Activated CD4-positive, alpha-beta T cell treated with anti-CD3 and anti-CD28 coated beads, Interleukin-10, Interleukin-2, amounts not matched to agents 100 ng/mL and 50 ng/mL, durations not matched to agents 16 hours and 8 hours (primary cell): ENCODE measurements around the gene RGMA.
"Not testable (repeated sequence)": the region's sequence is repeated elsewhere in the genome, so short reads cannot be mapped to it uniquely, and the experiment has no call there.

Source experiments
- DNase-seq: peaks from one replicate; pipeline ENCODE4 v3.0.0-alpha.2; 2020

RGMA gene

DNA sequence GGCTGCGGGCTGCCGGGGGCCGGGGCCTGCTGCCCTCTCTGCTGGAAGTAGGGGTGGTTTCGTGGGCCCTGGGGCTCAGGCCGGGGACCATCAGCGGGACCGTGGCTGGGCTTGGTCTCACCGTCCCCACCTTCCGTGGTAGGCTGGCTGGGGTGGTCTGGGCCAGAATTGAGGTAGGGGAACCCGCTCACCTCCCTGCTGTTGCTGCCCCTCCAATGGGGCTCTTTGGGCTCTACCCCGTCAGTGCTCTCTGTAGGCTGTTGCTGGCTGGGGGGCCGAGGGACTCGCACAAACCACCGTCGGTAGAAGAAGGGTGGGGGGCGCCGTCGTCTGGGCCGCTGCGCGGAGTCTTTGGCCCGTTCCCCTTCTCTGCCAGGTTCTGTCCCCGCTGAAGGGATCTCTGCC, 23.4 kb downstream of the RGMA start:
- no peak for DNase-seq

DNA sequence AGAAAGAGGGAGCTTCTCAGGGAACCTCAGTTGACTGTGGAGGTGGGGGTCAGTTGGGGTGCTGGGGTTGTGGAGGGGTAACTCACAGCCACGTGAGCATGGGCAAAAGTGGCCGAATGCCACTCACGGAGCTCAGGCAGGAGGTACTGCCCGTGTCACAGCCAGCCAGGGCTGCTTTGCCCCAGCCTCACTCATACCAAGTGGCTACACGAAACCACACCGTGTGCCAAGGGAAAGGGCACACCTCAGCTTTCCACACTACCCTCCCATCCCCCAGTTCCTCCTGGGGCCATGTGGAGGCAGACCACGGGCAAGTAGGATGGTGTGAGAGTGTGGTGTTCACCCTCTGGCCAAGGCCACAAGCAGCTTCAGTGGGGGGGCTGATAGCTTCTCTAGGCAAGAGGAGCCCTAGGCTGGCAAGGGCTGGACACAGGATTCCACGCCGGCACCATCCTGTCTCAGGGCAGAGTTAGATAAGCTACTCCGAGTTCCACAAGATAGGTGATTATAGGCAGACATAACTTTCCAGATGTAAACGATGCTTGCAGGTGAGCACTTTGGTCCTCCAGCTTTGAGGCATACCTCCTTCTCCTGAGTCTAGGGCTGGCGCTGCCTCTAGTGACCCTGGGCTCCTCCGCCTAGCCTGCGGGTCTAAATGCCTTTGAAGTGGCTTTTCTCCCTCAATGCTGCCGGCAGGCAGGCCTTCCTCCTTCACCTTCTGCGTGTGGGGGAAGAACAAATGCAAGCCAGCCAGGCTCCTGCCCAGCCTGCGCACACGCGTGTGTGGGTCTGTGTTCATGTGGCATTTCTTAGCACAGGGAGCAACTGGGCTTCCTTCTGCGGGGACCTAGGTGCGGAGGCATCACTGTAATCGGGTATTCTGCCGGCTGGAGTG, 25.0 kb downstream of the RGMA start:
- no peak for DNase-seq

DNA sequence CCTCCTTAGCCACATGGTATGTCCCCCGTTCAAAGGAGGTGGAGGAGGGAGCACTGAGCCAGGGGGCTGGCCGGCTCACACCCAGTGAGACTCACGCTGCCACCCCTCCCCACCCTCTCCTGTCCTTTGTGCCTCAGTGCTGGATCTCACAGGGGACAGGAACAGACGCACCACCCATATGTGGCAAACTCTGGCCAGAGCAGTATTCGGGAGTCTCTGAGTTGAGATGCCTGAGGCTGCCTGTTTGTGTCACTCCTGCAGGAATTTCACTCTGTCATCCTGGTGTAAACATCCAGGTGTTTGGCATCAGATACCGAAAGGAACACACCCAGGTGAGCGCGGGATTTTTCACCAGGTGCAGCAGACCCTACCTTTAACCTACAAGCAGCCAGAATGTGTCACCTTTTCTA, 25.7 kb downstream of the RGMA start:
- DNase-seq: no peak

DNA sequence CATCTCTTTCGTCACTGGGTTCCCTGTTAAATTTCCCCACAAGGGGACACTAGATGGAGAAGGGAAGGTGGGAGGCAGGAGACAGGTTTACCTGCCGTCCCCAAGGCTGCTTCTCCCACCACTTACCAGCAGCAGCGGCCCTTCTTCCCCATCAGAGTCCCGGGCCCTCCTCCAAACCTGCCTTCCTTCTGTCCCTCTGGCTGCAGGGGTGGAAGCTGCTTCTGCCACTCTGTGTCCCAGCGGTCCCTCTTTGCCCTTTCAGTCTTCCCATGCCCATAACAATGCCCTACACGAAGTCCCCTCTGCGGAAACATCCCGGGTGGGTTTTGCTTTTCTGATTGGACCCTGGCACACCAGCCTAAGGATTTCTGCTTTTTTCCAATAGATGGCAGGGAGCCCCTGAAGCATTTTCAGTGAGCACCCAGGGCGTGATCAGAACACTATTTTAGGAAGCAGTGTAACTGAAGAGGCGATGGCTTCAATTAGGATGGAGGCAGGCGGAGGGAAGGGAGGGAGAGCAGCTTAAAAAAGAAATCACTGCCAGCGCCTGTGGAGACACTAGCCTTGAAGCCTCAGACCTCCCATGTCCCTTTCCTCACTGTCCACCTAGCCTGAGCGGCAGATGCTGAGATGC, 26.3 kb downstream of the RGMA start:
- not testable (repeated sequence) for DNase-seq

DNA sequence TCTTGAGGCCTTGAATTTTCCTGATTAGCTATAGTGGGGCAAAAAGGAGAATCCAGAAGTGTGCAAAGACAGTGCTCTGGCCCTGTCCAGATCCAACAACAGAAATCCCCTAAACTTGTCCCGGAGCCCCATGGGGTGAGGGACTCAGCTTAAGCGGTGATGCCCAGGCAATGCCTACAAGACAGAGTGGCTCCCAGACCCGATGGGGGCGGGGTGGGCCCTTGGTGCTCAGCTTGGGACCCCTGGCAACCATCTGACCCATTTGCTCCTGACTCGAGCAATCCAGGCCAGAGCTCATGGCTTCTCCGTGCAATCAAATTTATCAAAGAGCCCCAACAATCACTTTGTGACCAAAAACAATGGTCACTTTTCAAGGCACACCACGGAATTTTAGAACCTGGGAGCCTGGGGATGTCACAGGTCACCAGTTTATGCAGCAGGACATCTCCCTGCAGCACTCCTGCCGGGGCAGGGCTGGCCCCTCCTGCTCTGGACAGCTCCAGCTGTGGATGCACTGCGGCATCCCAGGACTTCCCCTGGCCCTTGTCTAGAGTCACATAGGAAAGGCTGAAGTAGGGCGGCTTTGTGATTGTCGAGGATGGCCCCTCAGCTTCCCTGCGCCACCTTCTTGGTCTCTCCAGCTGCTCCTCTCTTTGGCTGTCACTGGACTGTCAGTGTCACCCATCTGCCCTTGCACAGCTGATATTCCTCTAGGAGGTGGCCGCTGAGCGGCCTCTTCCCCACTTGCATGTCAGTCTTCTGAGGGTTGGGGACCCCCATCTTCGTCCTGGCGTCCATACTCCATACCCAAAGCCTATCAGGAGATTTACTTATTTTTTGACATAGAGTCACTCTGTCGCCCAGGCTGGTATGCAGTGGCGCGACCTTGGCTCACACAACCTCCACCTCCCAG, 28.4 kb downstream of the RGMA start:
- DNase-seq: no peak

DNA sequence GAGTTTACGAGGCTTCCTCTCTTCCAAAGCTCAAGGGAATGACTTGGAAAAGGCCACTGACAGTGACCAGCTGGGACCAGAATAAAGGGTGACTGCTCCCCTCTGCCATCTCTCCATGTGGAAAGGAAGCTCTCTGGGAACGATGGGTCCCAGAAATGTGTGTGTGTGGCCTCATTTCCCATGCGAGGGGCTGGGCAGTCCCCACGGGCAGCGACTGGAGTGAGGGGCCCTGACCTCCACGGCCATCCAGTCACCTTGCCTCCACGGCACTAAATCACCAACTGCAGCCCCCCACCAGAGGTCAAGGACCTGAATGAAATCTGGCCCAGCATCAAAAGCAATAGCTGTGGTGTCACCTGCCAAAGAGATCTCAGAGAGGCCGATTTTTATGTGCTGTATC, 29.6 kb downstream of the RGMA start:
- DNase-seq: no peak

DNA sequence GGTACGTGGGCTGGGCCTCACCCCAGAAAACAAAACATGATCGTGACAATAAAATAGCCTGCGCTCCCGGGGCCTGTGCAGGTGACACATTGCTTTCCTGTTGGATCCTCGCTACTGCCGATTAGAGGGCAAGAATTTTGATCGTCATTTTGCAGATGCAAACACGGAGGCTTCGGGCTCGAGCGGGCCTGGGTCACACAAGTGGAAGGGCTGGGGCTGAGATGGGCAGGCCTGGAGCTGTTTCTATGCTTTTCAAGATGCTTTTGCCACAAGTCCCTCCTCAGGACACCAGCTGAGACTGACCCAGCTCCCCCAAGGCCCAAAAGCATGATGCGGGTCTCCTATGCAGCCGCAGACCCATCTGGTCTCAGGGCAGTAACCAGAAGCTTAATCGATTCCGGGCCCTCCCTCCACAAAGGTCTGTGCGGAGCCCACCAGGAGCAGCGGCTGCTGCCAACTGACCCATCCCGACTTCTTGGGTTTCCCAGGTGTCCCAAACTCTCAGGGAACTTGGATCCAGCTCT, 30.0 kb downstream of the RGMA start:
- no peak for DNase-seq

DNA sequence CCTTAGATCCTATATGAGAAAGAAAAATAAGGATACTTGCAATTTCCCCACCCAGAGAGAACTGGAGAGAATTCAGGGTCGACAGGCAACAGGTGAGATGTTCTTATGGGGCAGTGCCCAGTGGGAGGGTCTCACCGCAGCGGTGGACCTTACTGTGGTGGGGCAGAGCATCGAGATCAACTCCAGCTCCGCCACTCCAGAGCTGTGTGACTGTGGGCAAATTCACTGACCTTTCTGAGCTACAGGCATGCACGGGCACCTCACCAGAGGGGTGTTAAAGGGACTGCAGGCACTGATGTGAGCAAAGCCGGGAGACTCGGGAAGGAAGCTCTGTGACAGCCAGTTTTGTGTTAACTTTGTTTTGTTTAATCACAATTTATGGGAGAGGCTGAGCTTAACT, 30.9 kb downstream of the RGMA start:
- no peak for DNase-seq

DNA sequence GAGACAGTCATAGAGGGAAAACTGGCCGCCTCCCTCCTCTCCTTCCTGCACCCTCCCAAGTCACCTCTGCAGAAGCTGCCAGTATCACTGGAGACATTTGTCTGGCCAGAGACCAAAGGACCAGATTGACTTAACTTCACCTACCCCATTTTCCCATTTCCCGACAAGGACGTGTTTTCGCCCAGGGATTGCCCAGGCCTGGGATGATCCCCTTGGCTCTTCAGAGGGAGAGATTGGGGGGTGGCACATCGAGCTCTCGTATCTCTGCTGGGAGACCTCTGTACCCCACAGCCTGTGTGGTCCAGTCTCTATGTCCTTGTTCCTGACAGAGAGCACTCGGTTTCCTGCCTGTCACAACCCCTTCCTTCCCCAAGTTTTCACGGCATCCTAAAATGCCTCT, 31.4 kb downstream of the RGMA start:
- no peak for DNase-seq

DNA sequence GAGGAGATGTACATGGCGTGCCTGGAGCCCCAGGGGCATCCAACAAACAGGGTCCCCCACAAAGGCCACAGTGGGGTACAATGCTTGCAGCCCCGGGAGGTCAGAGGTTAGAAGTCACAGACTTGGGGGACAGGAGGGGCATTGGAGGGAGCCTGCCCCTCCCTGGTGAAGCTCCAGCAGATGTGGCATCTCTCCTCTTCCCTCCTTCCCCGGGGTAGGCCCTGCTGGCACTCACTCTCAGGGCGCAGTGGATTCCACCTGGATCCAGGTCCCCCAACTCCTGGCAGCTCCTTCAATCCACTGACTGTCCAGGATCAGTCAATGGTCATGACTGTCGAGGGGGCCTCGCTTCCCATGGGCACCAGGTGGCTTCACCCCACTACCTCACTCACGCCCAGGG, 32.2 kb downstream of the RGMA start:
- DNase-seq: no peak

DNA sequence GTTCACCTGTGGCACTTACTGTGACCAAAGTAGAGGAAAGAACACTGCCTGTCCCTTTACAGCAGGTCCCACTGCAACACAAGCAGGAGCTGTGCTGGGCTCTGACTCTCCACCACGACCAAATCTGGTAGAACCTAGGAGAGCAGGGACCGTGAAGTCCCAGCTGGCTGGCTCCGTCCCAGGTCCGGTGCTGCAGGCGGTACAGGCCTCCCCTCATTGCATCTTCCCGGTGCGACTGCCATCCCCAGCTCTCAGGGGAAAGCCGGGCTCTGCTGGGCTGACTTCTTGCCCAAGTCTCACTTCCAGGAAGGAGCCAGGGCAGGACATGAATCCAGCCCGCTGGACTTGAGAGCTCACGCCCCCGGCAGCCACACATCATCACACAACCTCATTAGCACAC, 33.8 kb downstream of the RGMA start:
- no peak for DNase-seq

DNA sequence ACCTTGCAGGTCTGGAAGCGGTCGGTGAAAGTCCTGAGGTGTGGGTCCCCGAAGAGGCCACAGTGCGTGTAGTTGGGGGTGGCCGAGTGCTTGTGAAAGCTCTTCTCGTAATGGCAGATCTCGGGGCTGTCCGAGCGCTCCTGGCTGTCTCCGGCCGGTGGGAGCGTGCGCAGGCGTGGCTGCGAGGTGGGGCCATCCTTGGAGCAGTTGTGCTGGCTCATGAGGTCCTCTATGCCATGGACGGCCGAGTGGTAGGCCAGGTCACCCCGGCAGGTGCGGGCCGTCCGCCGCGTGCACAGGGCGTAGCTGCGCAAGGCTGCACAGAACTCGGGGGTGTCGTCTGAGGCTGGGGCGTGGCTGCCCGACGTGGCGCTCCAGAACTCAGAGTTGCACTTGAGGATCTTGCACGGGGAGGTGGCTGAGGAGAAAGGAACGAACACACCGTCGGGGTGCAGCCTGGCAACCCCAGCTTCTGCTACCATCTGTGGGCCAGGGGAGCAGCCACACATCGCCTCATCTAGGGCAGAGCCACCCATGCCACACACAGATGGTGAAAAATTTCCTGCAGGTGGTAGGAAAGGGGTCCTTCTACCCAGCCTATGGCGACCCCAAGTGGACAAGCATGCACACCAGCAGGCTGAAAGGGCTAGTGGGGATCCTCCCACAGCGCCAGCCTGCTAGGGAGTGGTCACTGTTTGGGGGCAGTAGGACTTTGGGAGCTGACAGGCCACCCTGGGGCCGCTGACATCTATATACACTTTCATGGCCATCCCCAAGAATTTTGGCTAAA, 36.7 kb downstream of the RGMA start:
- peak; percentile 12 for DNase-seq

DNA sequence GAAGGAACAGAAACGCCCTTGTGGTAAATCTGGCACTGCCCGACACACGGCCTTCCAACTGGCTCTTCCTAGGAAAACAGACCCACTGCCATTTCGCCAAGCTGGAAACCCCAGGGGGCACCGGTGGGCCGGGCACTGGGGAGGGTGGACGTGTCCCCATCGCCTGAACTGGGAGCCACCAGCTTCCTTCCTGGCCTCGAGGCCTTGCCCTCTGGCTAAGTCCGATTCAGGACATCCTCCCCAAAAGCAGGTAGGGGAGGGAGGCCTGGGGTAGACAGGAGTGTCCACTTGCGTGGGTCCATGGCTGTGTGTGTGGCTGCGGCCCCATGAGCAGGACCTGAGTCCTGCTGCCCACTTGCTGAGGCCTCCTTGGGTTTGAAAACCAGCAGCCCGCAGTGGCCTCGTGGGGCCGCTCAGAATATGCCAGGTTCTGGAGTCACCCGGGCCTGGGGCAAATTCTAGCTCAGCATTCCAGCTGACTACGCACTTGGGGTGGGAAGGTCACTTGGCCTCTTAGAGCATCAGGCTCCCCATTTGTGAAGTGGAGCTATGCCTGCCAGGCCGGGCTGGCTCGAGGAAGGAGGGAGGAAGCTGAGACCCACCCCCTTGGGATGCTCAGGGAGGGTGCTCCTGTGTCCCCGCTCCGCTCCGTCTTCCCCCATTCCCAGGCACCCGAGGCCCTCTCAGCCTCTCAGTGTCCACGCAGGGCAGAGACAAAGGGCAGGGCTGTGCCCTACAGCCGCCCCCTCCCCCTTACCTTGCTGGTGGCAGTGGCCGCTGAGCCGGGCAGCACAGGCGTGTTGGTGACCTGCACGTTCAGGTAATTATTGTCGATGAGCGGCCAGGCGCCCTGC, 37.5 kb downstream of the RGMA start:
- no peak for DNase-seq

DNA sequence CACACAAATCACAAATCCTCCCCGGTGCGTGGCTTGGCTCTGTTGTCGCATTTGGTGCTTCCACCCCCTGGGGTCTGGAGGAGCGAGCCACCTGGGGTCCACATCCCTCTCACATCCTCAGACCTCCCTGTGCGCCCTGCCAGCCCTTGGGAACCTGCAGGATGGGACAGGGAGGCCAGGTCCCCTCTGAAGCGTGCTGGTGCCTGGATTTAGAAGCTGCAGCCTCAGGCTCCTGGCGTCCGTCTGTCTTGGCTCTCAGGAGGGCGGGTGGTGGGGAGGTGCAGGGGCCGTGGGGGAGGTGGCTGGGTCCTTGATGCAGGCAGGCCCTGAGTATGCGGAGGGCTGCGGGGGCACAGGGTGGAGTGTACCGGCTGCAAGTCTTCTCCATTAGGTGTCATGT, 38.4 kb downstream of the RGMA start:
- no peak for DNase-seq

DNA sequence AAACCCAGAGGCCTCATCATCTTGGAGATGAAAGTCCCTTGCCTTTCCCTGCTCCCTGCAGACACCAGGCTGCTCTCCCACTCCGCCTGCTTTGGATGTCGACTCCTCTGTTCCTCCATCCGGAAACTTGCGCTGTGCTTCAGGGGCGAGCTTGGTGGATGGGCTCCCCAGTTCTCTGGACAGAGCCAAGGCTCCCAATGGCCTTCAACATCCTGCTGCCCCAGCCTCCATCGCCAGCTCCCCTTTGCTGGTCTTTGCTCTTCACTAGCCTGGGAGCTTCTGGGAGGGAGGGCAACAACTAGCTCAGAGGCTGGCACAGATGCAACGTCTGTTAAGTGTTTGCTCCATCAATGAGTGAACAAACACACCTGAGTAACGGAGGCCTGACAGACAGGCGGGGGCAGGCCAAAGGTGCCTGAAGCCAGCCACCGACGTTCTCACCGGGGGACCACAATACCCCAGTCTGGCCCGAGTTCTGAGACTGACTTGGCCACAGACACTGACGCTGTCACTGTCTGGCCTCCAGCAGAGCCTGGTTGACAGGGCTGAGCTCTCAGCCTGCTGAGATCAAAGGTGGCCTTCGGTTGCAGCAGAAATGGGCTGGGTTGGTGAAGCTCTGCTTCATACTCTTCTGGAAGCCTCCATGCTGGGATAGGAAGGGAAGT, 39.0 kb downstream of the RGMA start:
- no peak for DNase-seq

DNA sequence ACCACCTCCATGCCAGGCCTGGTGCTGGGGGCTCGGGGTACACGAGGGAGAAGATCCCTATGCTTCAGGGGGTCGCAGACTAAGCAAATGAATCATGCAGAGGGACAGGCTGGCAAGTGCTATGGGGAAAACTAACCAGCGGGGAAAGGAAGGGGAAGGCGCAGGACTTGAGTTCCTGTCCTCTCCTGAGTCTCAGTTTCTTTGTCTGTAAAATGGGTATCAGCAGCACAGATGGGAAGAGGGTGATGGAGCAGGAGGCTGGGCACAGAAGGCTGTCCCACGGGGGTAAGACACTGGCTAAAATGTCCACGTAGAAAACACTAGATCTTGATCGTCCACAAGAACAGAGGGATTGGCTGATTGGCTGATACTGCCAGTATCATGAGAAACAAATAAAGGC, 39.8 kb downstream of the RGMA start:
- DNase-seq: no peak

DNA sequence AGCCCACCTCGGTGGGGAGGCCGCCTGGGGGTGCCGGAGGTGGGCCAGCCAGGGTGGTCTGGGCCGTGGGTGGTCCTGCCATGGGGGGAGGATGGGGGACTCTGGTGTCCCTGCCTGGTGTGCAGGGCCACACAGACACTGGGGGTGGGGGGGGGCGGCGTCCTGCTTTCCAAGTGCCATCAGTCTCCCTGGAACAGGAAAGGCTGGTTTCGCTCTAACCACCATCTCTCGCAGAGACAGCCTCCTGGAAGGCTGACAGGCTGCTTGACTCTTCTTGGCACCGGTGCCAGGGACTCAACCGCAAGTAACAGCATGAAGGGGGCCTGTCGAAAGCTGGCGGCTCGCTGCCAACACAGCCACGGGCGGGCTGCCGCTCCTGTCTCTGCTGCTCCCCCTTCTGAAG, 40.3 kb downstream of the RGMA start:
- no peak for DNase-seq

DNA sequence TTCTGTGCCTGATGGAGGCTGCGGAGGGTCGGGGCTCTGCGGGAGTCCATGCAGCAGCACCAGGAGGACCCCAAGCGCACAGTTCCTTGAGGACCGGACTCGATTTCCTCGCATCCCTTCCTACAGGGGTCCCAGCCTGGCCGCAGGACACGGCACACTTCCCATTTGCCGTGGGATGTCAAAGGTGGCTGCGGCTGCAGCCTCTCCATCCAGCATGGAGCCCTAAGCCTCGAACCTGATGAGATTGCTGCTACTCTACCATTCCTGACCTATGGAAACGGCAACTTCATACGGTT, 40.6 kb downstream of the RGMA start:
- no peak for DNase-seq

DNA sequence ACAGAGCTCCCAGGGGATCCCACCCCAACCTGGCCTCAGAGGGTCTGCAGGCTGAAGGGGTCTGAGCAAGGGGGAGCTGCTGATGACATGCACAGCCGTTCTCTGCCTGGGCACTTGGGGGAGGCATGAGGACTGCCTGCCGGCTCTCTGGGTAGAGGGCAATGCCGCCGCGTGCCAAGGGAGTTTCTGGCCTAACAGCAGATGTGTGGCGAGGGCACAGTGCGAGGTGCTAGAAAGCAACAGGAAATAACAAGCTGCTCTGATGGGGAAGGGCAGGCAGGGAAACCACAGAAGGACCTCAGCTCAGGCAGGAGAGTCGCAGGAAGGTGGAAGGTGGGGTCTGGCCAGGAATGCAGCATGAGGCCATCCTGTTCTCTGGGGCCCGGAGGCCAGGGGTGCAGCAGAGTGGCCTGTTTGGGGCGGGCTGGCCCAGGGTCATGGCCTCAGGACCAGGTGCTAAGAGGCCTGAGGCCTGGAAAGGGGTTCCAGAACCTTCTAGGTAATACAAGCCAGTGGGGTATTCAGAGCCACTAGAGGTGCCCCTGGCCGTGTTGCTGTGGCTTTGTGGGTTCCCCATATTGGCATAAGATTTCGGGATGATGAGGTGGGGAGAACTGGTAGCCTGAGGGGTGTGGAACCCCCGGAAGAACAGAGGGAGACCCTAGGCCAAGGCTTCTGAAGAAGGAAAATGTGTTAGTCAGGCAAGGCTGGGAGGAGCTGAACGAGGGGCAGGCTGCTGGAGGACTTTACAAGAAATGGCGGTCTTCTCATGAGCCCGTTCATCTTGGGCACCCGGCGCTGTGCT, 41.2 kb downstream of the RGMA start:
- peak; percentile 7 for DNase-seq

DNA sequence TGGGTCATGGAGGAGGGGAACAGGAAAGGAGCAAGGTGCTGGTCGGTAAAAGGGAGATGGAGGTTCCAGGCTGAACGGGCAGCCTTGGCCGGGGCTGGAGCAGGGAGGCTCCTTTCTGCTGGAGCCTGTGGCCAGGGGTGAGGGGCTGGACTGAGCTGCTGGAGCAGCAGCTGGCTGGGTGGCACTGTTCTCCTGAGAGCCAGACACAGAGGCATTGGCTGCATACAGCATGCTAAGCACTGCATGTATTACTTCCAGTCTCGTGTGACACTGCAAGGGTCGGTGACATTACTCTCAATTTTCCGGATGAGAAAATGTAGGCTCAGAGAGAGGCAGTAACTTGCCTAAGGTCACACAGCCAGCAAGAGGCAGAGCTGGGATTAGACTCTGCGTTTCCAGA, 42.3 kb downstream of the RGMA start:
- DNase-seq: no peak
